NCI-H748 (cell line): ENCODE data around the gene CSRP1.
"Not testable (repeated sequence)": the region's sequence is repeated elsewhere in the genome, so short reads cannot be mapped to it uniquely, and the experiment has no call there.

Experiments
- DNase-seq: peaks from one replicate; lab custom pipeline; 2025; ENCODE audit not compliant: unreplicated experiment; lab: John Stamatoyannopoulos, UW

CSRP1 gene

DNA sequence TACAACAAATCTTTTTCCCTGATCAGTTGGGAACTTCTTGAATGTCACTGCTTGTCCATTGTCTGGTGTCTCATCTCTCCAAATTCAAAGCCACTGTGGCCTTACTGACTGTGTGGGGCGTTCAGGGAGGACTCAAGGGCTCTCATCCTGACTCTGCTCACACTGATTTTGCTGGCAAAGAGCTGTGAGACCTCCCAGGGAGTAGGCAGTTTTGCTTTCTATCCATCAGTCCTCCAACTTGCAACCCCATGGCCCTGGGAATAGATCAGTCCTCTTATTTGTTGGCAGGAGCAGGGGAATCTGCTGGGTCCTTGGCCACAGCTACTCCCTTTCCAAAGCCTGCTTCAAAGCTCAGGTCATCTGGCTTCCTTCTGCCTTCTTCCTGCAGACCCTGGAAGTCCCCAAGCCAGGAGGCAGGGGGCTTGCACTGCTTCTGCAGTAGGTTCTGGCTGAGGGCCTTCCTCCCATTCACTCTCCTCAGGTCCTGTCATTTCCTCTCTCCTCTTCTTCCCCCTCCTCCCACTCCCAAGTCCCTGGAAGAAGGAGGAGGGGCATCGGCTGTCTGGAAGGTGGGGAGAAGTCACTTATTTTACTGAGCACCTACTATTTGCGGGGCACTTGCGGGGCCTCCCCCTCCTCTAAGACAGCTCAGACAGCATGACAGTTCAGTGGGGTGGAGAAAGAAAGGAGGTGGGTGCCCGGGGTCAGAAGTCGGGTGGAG, 31.1 kb upstream of the CSRP1 start:
- DNase-seq = no peak

- DNase-seq = no peak
These were observed 30.5 kb upstream of the CSRP1 start for GRCh38 chr1:201537467-201537866.

DNA sequence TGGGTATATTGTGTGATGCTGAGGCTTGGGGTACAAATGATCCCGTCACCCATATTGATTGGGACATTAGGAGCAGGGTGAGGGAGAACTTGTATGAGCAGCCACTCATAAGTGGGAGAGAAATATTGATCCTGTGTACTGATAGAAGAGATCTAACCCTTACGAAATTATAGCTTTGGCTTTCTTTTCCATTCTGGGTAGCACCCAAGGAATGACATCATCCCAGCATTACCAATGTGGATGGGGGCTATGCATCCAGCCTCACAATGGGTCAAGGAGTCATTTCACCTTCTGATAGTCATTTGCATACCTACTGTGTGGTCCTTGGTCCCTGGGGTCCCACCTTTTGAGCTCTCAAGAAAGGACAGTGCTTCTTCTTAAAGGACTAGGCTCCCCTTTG, 30.1 kb upstream of the CSRP1 start:
- no peak for DNase-seq

GRCh38 chr1:201536558-201536957, 29.6 kb upstream of the CSRP1 start:
- no peak for DNase-seq

- DNase-seq = no peak
These were observed 29.0 kb upstream of the CSRP1 start for GRCh38 chr1:201535919-201536245.

DNA sequence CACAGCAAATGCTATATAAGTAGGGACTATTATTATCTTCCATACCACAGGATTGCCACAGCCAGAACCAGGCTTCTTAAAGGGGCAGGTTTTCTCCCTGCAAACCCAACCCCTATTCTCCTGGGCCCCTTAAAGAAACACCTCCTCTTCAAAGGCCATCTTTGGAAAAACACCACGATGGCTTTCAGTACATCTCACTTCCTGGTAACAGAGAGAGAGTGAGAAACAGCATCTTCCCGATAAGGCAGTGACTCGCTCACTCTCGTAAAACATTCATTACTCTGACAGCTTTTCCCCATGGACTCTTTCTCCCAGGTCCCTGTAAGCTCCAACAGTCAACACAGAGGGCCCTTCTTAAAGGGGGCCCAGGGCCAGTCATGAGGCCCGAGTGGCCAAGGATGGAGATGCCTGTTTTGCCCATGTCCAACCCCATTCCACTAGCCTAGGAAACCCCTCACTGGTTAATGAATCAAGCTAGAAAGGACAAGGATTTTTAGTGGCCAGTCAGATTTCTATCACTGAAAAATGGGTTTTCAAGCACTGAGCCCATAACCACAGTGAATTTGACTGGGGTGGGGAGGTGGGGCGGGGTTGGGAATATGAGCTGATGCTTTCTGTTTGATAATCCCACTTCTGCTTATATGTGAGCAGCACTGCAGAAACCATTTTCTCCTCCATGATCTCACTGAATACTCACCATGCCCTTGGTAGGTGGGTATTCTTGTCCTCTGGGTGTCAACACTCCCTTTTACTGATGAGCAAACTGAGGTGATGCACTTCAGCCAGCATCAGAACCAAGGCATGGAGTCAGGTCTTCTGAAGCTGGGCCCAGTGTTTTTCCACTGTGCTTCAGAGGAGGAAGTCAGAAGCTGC, 28.4 kb upstream of the CSRP1 start:
- DNase-seq = no peak

DNA sequence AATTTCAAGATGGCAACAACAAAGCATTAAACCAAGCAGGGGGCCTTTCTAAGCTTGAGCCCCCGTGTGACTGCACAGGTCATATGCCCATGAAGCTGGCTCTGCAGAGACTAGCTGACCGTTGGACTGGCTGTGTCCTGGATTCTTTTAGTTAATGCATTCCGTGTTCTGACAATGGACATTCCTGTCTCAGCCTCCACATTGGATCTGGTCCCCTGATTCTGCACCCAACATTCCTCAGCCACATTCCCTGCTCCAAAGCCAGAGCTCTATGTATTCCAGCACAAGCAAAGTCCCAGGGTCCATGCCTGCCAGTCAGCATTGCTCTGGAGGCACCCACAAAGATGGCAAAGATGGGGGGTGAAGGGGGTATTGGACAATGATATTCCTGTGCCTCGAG, 26.9 kb upstream of the CSRP1 start:
- no peak for DNase-seq

- peak; percentile 70 for DNase-seq
These were observed 24.9 kb upstream of the CSRP1 start for GRCh38 chr1:201531551-201532425.

DNA sequence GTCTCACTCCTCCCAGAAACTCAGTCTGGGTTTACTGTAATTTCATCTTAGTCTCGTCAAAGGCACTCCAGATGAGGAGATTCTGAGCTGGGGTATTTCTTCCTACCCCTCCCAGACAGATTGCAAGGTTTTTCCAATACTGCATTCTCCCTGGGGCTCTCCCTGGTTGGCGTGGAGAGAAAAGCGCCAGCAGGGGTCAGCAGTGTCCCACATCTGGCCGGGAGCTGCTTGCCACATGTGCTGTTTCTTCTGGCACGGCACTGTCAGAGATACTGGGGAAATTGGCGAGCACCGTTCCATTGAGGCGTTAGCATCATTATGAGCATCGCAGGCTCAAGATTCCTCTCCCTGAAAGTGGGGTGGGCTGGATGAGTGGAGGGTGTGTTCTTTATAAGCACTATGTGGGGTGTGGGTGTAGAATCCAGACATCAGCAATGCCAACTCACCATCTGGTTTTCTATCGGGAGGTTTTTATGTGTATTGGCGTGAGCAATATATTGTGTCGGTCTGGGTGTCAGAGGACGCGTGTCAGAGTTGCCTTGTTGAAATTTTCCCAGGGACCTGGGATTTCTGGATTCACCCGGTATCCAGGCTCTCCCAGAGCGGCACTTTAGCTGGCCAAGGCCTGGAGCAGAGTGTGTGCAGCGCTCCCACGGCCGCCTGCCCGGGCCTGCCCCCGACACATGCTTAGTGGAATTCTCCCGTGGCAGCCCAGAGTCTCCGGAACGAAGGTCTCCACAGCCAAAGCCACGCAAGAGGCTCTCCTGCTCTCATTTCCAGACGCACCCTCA, 24.0 kb upstream of the CSRP1 start:
- peak; percentile 47 for DNase-seq

DNA sequence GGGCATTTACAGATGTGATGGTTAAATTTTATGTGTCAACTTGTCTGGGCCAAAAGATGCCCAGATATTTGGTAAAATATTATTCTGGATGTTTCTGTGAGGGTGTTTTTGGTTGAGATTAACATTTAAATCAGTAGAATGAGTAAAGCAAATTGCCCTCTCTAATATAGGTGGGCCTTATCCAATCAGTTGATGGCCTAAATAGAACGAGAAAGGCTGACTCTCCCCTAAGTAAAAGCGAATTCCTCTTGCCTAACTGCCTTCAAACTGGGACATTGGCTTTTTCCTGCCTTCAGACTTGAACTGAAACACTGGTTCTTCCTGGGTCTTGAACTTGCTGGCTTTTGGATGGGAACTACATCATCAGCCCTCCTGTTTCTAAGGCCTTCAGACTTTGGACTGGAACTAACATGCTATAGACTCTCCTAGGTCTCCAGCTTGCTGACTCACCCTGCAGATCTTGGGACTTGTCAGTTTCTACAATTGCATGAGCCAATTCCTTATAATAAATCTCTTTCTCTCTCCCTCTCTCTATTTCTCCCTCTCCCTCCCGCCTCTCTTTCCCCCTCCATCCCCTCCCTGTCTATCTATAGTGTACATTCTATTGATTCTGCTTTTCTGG, 21.8 kb upstream of the CSRP1 start:
- no peak for DNase-seq

DNA sequence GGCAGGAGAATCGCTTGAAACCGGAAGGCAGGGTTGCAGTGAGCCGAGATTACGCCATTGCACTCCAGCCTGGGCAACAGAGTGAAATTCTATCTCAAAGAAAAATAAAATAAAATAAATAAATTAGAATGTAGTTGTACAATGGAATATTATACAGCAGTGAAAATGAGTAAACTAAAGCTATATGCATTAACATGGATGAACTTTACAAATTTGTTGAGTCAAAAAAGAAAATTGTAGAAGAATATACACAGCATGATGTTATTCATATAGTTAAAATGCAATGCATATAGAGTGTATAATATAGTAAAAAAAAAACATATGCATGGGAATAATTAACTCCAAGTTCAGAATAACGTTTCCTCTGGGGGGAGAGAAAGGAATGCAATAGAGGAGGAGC, 21.0 kb upstream of the CSRP1 start:
- DNase-seq = no peak

- no peak for DNase-seq
These were observed 18.4 kb upstream of the CSRP1 start for GRCh38 chr1:201525193-201525778.

- not testable (repeated sequence) for DNase-seq
These were observed 13.2 kb upstream of the CSRP1 start for GRCh38 chr1:201520046-201520575.

- no peak for DNase-seq
These were observed 11.1 kb upstream of the CSRP1 start for GRCh38 chr1:201518071-201518470.

- no peak for DNase-seq
These were observed 10.7 kb upstream of the CSRP1 start for GRCh38 chr1:201517631-201518030.

DNA sequence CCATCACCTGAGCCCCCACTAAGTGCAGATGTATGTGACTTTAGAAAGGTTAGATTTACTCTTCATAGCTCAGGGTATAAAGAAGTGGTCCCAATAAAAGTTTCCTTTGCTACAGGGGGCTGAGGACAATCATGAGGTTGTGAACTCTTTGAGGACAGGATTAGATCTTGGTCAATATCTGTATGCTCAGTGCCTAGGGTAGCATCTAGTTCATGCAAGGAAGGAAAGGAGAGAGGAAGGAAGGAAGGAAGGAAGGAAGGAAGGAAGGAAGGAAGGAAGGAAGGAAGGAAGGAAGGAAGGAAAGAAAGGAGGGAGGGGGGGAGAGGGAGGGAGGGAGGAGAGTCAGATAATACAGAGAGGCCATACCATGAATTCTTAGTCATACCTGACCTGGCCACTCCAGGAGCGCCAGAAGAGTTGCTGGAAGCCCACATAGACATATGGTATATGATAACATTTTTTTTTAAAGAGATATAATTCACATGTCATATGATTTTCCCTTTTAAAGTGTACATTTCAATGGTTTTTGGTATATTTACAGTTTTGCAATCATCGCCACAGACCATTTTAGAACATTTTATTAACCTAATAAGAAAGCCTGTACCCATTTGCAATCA, 9.7 kb upstream of the CSRP1 start:
- no peak for DNase-seq

- no peak for DNase-seq
These were observed 9.0 kb upstream of the CSRP1 start for GRCh38 chr1:201515895-201516294.

DNA sequence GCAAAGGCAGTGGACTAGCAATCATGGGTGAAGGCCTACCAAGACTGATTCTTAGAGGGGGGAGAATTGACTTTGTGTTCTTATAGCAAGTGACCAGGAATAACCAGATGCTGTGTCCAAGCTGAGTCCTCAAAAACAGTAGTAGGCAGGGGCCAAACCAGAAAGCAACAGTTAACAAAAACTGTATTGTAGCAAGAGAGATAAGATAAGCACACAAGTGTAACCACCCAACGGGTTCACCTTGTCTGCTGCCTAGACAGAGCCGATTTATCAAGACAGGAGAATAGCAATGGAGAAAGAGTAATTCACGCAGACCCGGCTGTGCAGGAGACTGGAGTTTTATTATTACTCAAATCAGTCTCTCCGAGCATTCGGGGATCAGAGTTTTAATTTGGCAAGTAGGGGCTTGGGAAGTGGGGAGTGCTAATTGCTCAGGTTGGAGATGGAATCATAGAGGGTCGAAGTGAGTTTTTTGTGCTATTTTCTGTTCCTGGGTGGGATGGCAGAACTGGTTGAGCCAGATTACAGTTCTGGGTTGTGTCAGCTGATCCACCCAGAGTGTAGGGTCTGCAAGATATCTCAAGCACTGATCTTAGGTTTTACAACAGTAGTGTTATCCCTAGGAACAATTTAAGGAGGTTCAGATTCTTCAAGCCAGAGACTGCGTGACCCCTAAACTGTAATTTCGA, 8.3 kb upstream of the CSRP1 start:
- no peak for DNase-seq

GRCh38 chr1:201514466-201514865, 7.5 kb upstream of the CSRP1 start:
- DNase-seq = no peak
